ENCODE measurements around the gene BST2.
A peak's percentile ranks its signal among the peaks of the same experiment; 100 is the strongest.

The BST2 gene

GRCh38 chr19:17409990-17410389 lies 4.6 kb upstream of the BST2 start:
- Histone ChIP-seq H3K4me3 (ENCODE audit: control insufficient read depth in 1 of 7, extremely low read depth in 1 of 7, insufficient read depth in 4 of 7, low read depth in 2 of 7, low read length in 6 of 7) (no peak overlapping the region), H3K4me1 (ENCODE audit: control extremely low read depth in 1 of 4, control insufficient read depth in 4 of 4, insufficient read depth in 4 of 4, low read length in 3 of 4) (peaks cover 13 to 50% (median 41%) of the 10 kb centered on the region in 4 experiments), H3K27me3 (replicated peaks in 2 of 5; ENCODE audit: control insufficient read depth in 4 of 5, insufficient read depth in 5 of 5, low read length in 4 of 5) (no peaks in the 10 kb centered on the region), H3K36me3 (ENCODE audit: control insufficient read depth in 4 of 4, insufficient read depth in 4 of 4, low read length in 3 of 4) (peaks cover 0 to 12% (median 4%) of the 10 kb centered on the region in 4 experiments), H3K9me3 (ENCODE audit: control extremely low read depth in 1 of 5, control insufficient read depth in 4 of 5, insufficient read depth in 2 of 5, low read depth in 1 of 5, low read length in 4 of 5) (no peaks in the 10 kb centered on the region), H3K27ac (ENCODE audit: insufficient read depth in 1 of 2, low read depth in 1 of 2, low read length in 2 of 2, poor library complexity in 1 of 2, severe bottlenecking in 2 of 2) (no peak overlapping the region)
- no peak for DNase-seq
- 95% methylated on average over 4 of the region's 9 CpGs for WGBS (ENCODE audit: insufficient coverage)
- CTCF ChIA-PET, result no interaction called here
- POLR2A ChIA-PET, result no interaction called here

- H3K4me3 ChIP-seq (ENCODE audit: control insufficient read depth in 1 of 7, extremely low read depth in 1 of 7, insufficient read depth in 4 of 7, low read depth in 2 of 7, low read length in 6 of 7), result peak overlapping the region in 6 of 7 experiments; percentile 63 to 79 (median 74)
- H3K36me3 ChIP-seq (ENCODE audit: control insufficient read depth in 4 of 4, insufficient read depth in 4 of 4, low read length in 3 of 4), result peaks cover 0 to 9% (median 4%) of the 10 kb centered on the region in 4 experiments
- ChIA-PET CTCF (interaction anchor here (1.1 to 2.6 kb wide), 5 partner anchors 11 to 90 kb away, joined by 3 to 17 read pairs (median 4); partner anchors contain the start of gene MVB12A), POLR2A (interaction anchor here (3.1 kb wide), 1 partner anchor 13 kb away, joined by 13 read pairs; the partner anchor contains the start of gene MVB12A)
- no peaks in the 10 kb centered on the region for H3K27me3 ChIP-seq (replicated peaks in 2 of 5; ENCODE audit: control insufficient read depth in 4 of 5, insufficient read depth in 5 of 5, low read length in 4 of 5)
- no peaks in the 10 kb centered on the region for H3K9me3 ChIP-seq (ENCODE audit: control extremely low read depth in 1 of 5, control insufficient read depth in 4 of 5, insufficient read depth in 2 of 5, low read depth in 1 of 5, low read length in 4 of 5)
- 0% methylated on average over 2 of the region's 2 CpGs for WGBS (ENCODE audit: insufficient coverage)
- H3K4me1 ChIP-seq (ENCODE audit: control extremely low read depth in 1 of 4, control insufficient read depth in 4 of 4, insufficient read depth in 4 of 4, low read length in 3 of 4), result peaks cover 11 to 51% (median 41%) of the 10 kb centered on the region in 4 experiments
- peak overlapping the region in 1 of 2 experiments; percentile 81 for H3K27ac ChIP-seq (ENCODE audit: insufficient read depth in 1 of 2, low read depth in 1 of 2, low read length in 2 of 2, poor library complexity in 1 of 2, severe bottlenecking in 2 of 2)
- DNase-seq, result peak in 1 of 3 donors; percentile 41
Observed at GRCh38 chr19:17406887-17407196, 1.4 kb upstream of the BST2 start.

GRCh38 chr19:17406046-17406886 lies 836 bp upstream of the BST2 start:
- no peaks in the 10 kb centered on the region for H3K27me3 ChIP-seq (replicated peaks in 2 of 5; ENCODE audit: control insufficient read depth in 4 of 5, insufficient read depth in 5 of 5, low read length in 4 of 5)
- peak; percentile 54 to 86 (median 73) for DNase-seq
- peak overlapping the region; percentile 64 to 81 for H3K27ac ChIP-seq (ENCODE audit: insufficient read depth in 1 of 2, low read depth in 1 of 2, low read length in 2 of 2, poor library complexity in 1 of 2, severe bottlenecking in 2 of 2)
- POLR2A ChIA-PET, result interaction anchor here (0.6 to 3.1 kb wide), 2 partner anchors 13 to 316 kb away, joined by 3 to 13 read pairs; partner anchors contain the start of gene MVB12A
- H3K36me3 ChIP-seq (ENCODE audit: control insufficient read depth in 4 of 4, insufficient read depth in 4 of 4, low read length in 3 of 4), result peaks cover 0 to 14% (median 5%) of the 10 kb centered on the region in 4 experiments
- H3K4me3 ChIP-seq (ENCODE audit: control insufficient read depth in 1 of 7, extremely low read depth in 1 of 7, insufficient read depth in 4 of 7, low read depth in 2 of 7, low read length in 6 of 7), result peak overlapping the region in 6 of 7 experiments; percentile 63 to 79 (median 74)
- WGBS (ENCODE audit: insufficient coverage), result 2% methylated on average over 6 of the region's 10 CpGs
- H3K9me3 ChIP-seq (ENCODE audit: control extremely low read depth in 1 of 5, control insufficient read depth in 4 of 5, insufficient read depth in 2 of 5, low read depth in 1 of 5, low read length in 4 of 5), result no peaks in the 10 kb centered on the region
- H3K4me1 ChIP-seq (ENCODE audit: control extremely low read depth in 1 of 4, control insufficient read depth in 4 of 4, insufficient read depth in 4 of 4, low read length in 3 of 4), result peaks cover 11 to 49% (median 40%) of the 10 kb centered on the region in 4 experiments
- CTCF ChIA-PET, result interaction anchor here (0.9 to 2.6 kb wide), 8 partner anchors 11 to 59 kb away, joined by 3 to 17 read pairs (median 4); partner anchors contain the start of genes CCDC194 and MVB12A

- ChIA-PET POLR2A (interaction anchor here (0.7 to 3.1 kb wide), 2 partner anchors 15 to 148 kb away, joined by 3 to 13 read pairs; partner anchors contain the start of gene MVB12A), CTCF (interaction anchor here (0.6 to 2.6 kb wide), 10 partner anchors 9 to 455 kb away, joined by 3 to 17 read pairs (median 4); partner anchors contain the start of genes CCDC194, MVB12A and RPL18A)
- H3K27me3 ChIP-seq (replicated peaks in 2 of 5; ENCODE audit: control insufficient read depth in 4 of 5, insufficient read depth in 5 of 5, low read length in 4 of 5), result no peaks in the 10 kb centered on the region
- peaks cover 0 to 14% (median 8%) of the 10 kb centered on the region in 4 experiments for H3K36me3 ChIP-seq (ENCODE audit: control insufficient read depth in 4 of 4, insufficient read depth in 4 of 4, low read length in 3 of 4)
- H3K4me1 ChIP-seq (ENCODE audit: control extremely low read depth in 1 of 4, control insufficient read depth in 4 of 4, insufficient read depth in 4 of 4, low read length in 3 of 4), result peaks cover 11 to 49% (median 40%) of the 10 kb centered on the region in 4 experiments
- no peaks in the 10 kb centered on the region for H3K9me3 ChIP-seq (ENCODE audit: control extremely low read depth in 1 of 5, control insufficient read depth in 4 of 5, insufficient read depth in 2 of 5, low read depth in 1 of 5, low read length in 4 of 5)
- peak overlapping the region; percentile 18 to 79 (median 73) for H3K4me3 ChIP-seq (ENCODE audit: control insufficient read depth in 1 of 7, extremely low read depth in 1 of 7, insufficient read depth in 4 of 7, low read depth in 2 of 7, low read length in 6 of 7)
- WGBS (ENCODE audit: insufficient coverage), result 25% methylated on average over 7 of the region's 7 CpGs
- H3K27ac ChIP-seq (ENCODE audit: insufficient read depth in 1 of 2, low read depth in 1 of 2, low read length in 2 of 2, poor library complexity in 1 of 2, severe bottlenecking in 2 of 2), result peak overlapping the region; percentile 64 to 81
- no peak for DNase-seq
Observed at GRCh38 chr19:17404621-17405249, 695 bp downstream of the BST2 start.

- H3K4me3 ChIP-seq (ENCODE audit: control insufficient read depth in 1 of 7, extremely low read depth in 1 of 7, insufficient read depth in 4 of 7, low read depth in 2 of 7, low read length in 6 of 7), result peak overlapping the region; percentile 16 to 79 (median 73)
- peaks cover 11 to 52% (median 42%) of the 10 kb centered on the region in 4 experiments for H3K4me1 ChIP-seq (ENCODE audit: control extremely low read depth in 1 of 4, control insufficient read depth in 4 of 4, insufficient read depth in 4 of 4, low read length in 3 of 4)
- H3K9me3 ChIP-seq (ENCODE audit: control extremely low read depth in 1 of 5, control insufficient read depth in 4 of 5, insufficient read depth in 2 of 5, low read depth in 1 of 5, low read length in 4 of 5), result no peaks in the 10 kb centered on the region
- ChIA-PET POLR2A (interaction anchor here (0.6 kb wide), 2 partner anchors 9 to 56 kb away, joined by 3 to 4 read pairs; no protein-coding TSS in a partner anchor), CTCF (interaction anchor here (1.1 to 1.4 kb wide), 3 partner anchors 9 to 68 kb away, joined by 3 read pairs; no protein-coding TSS in a partner anchor)
- 40% methylated on average over 2 of the region's 6 CpGs for whole genome bisulfite sequencing (ENCODE audit: insufficient coverage)
- peaks cover 0 to 14% (median 8%) of the 10 kb centered on the region in 4 experiments for H3K36me3 ChIP-seq (ENCODE audit: control insufficient read depth in 4 of 4, insufficient read depth in 4 of 4, low read length in 3 of 4)
- peak overlapping the region in 1 of 2 experiments; percentile 81 for H3K27ac ChIP-seq (ENCODE audit: insufficient read depth in 1 of 2, low read depth in 1 of 2, low read length in 2 of 2, poor library complexity in 1 of 2, severe bottlenecking in 2 of 2)
- no peak for DNase-seq
- H3K27me3 ChIP-seq (replicated peaks in 2 of 5; ENCODE audit: control insufficient read depth in 4 of 5, insufficient read depth in 5 of 5, low read length in 4 of 5), result no peaks in the 10 kb centered on the region
Observed at GRCh38 chr19:17404015-17404414, 1.4 kb downstream of the BST2 start.

- CTCF ChIA-PET, result interaction anchor here (1.0 to 1.2 kb wide), 3 partner anchors 11 to 69 kb away, joined by 3 to 4 read pairs (median 3); no protein-coding TSS in a partner anchor
Observed at GRCh38 chr19:17402982-17403855, 2.2 kb downstream of the BST2 start.

More at GRCh38 chr19:17402982-17403855, 2.2 kb downstream of the BST2 start:
- POLR2A ChIA-PET, result interaction anchor here (0.5 to 0.6 kb wide), 3 partner anchors 10 to 527 kb away, joined by 3 to 4 read pairs (median 3); no protein-coding TSS in a partner anchor
- H3K27me3 ChIP-seq (replicated peaks in 2 of 5; ENCODE audit: control insufficient read depth in 4 of 5, insufficient read depth in 5 of 5, low read length in 4 of 5), result no peaks in the 10 kb centered on the region
- peak overlapping the region in 1 of 2 experiments; percentile 81 for H3K27ac ChIP-seq (ENCODE audit: insufficient read depth in 1 of 2, low read depth in 1 of 2, low read length in 2 of 2, poor library complexity in 1 of 2, severe bottlenecking in 2 of 2)
- no peaks in the 10 kb centered on the region for H3K9me3 ChIP-seq (ENCODE audit: control extremely low read depth in 1 of 5, control insufficient read depth in 4 of 5, insufficient read depth in 2 of 5, low read depth in 1 of 5, low read length in 4 of 5)
- peaks cover 11 to 54% (median 43%) of the 10 kb centered on the region in 4 experiments for H3K4me1 ChIP-seq (ENCODE audit: control extremely low read depth in 1 of 4, control insufficient read depth in 4 of 4, insufficient read depth in 4 of 4, low read length in 3 of 4)
- WGBS (ENCODE audit: insufficient coverage), result 56% methylated on average over 21 of the region's 36 CpGs
- peaks cover 0 to 18% (median 12%) of the 10 kb centered on the region in 4 experiments for H3K36me3 ChIP-seq (ENCODE audit: control insufficient read depth in 4 of 4, insufficient read depth in 4 of 4, low read length in 3 of 4)
- H3K4me3 ChIP-seq (ENCODE audit: control insufficient read depth in 1 of 7, extremely low read depth in 1 of 7, insufficient read depth in 4 of 7, low read depth in 2 of 7, low read length in 6 of 7), result peak overlapping the region in 5 of 7 experiments; percentile 38 to 79 (median 73)
- peak in 1 of 3 donors; percentile 47 for DNase-seq
